OCI-LY3 (cell line): ENCODE data around the gene SLC37A2.

Experiments
- H2AFZ ChIP-seq: fragments of 200-600, 300-600 bp; shearing (Covaris generic); 2 replicates; pipeline ENCODE4 v1.6.0; 2014; ENCODE audit warnings: antibody characterized with exemption, low read depth, low read length
- H3K27ac ChIP-seq: fragments of 200-600, 300-600 bp; sonication (generic); 2 replicates; pipeline ENCODE4 v1.5.1; 2014; ENCODE audit warnings: mild to moderate bottlenecking, low read length, moderate library complexity, mixed read lengths
- H3K27me3 ChIP-seq: fragments of 200-600, 300-600 bp; sonication (generic); 2 replicates; pipeline ENCODE4 v1.6.1; 2014; ENCODE audit warnings: low read depth, low read length, mixed read lengths
- H3K36me3 ChIP-seq: fragments of 200-600, 300-600 bp; sonication (generic); replicated peaks from 2 replicates; pipeline ENCODE3; 2014; ENCODE audit warnings: low read depth, low read length, mixed read lengths
- H3K4me1 ChIP-seq: fragments of 300-600, 200-600 bp; sonication (generic); 2 replicates; pipeline ENCODE4 v1.6.1; 2014; ENCODE audit warnings: low read length, mixed read lengths
- H3K4me2 ChIP-seq: fragments of 200-600, 300-600 bp; sonication (generic); 2 replicates; pipeline ENCODE4 v1.6.1; 2014; ENCODE audit warnings: low read length, mixed read lengths
- H3K4me3 ChIP-seq: fragments of 300-600, 200-600 bp; sonication (generic); 2 replicates; pipeline ENCODE4 v1.5.1; 2014; ENCODE audit warnings: antibody characterized with exemption, mild to moderate bottlenecking, low read length, moderate library complexity
- H3K79me2 ChIP-seq: fragments of 300-600, 200-600 bp; shearing (Covaris generic); 2 replicates; pipeline ENCODE4 v1.6.1; 2014; ENCODE audit warnings: mild to moderate bottlenecking, low read length, mixed read lengths
- H3K9ac ChIP-seq: fragments of 300-600, 200-600 bp; shearing (Covaris generic); 2 replicates; pipeline ENCODE4 v1.6.0; 2014; ENCODE audit warnings: mild to moderate bottlenecking, low read length, moderate library complexity
- H3K9me3 ChIP-seq: fragments of 200-600, 300-600 bp; shearing (Covaris generic); 2 replicates; pipeline ENCODE4 v1.6.1; 2014; ENCODE audit warnings: low read length, mixed read lengths; ENCODE audit not compliant: insufficient read depth
- H4K20me1 ChIP-seq: fragments of 200-600, 300-600 bp; sonication (generic); 2 replicates; pipeline ENCODE4 v1.6.1; 2016; ENCODE audit warnings: low read length, mixed read lengths; ENCODE audit not compliant: insufficient read depth
- EZH2phosphoT487 ChIP-seq: fragments of 200-600 bp; shearing (Covaris generic); IDR thresholded peaks from 2 replicates; pipeline ENCODE4 v1.6.1; 2018; ENCODE audit warnings: antibody characterized with exemption, mixed run types, low read depth
- TF ChIP-seq, protein P1 (sequence below): fragments of 200-600, 300-600 bp; sonication (generic); IDR thresholded peaks from 2 replicates; pipeline ENCODE4 v1.5.1; 2014; ENCODE audit warnings: antibody characterized with exemption, low read length, low read depth

The SLC37A2 gene

DNA sequence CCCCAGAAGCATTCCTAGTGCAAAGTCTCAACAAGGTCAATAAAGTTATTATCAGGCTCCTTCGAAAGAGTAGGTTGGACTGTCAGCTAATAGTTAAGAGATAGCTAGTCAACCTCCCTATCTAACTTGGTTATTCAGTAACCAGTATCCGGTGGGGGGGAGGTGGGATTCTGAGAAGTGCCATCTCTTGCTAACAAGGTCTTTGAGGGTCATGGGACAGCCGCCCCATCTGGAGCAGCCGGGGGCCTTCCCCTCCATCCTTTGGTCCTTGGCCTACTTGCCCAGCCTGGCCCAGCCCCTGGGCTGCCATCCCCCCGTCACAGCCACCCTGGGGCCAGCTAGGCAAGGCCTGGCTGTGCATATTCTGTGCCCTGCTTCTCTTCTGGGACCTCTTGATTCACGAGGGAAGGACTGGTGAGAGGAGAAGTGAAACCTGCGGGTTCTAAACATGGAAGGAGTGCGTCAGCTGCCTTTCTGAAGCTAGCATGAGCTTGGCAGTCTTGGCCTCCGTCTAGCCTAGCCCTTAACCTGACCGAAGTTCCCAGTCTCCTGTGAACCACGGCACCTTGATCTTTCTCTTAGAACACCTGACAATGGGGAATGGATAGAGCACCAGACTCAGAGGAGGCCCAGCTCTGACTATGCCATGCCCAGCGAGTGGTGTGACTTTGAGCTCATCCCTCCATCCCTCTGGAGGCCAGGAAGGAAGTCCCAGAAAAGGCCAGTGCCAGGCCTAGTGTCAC, 9.3 kb downstream of the SLC37A2 start:
- Histone ChIP-seq H3K79me2 (no peaks in the 10 kb centered on the region), H4K20me1 (no peaks in the 10 kb centered on the region), H3K4me1 (peaks cover 51% of the 10 kb centered on the region), H3K9me3 (no peaks in the 10 kb centered on the region), H3K4me2 (peak overlapping the region; percentile 82), H2AFZ (no peak overlapping the region), H3K27ac (peak overlapping the region; percentile 88), H3K27me3 (no peaks in the 10 kb centered on the region), H3K4me3 (peak overlapping the region; percentile 61), H3K36me3 (peaks cover 8% of the 10 kb centered on the region), H3K9ac (peak overlapping the region; percentile 69)
- no peak for TF ChIP-seq EZH2phosphoT487
- TF ChIP-seq, protein P1, sequence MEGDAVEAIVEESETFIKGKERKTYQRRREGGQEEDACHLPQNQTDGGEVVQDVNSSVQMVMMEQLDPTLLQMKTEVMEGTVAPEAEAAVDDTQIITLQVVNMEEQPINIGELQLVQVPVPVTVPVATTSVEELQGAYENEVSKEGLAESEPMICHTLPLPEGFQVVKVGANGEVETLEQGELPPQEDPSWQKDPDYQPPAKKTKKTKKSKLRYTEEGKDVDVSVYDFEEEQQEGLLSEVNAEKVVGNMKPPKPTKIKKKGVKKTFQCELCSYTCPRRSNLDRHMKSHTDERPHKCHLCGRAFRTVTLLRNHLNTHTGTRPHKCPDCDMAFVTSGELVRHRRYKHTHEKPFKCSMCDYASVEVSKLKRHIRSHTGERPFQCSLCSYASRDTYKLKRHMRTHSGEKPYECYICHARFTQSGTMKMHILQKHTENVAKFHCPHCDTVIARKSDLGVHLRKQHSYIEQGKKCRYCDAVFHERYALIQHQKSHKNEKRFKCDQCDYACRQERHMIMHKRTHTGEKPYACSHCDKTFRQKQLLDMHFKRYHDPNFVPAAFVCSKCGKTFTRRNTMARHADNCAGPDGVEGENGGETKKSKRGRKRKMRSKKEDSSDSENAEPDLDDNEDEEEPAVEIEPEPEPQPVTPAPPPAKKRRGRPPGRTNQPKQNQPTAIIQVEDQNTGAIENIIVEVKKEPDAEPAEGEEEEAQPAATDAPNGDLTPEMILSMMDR = no peak

DNA sequence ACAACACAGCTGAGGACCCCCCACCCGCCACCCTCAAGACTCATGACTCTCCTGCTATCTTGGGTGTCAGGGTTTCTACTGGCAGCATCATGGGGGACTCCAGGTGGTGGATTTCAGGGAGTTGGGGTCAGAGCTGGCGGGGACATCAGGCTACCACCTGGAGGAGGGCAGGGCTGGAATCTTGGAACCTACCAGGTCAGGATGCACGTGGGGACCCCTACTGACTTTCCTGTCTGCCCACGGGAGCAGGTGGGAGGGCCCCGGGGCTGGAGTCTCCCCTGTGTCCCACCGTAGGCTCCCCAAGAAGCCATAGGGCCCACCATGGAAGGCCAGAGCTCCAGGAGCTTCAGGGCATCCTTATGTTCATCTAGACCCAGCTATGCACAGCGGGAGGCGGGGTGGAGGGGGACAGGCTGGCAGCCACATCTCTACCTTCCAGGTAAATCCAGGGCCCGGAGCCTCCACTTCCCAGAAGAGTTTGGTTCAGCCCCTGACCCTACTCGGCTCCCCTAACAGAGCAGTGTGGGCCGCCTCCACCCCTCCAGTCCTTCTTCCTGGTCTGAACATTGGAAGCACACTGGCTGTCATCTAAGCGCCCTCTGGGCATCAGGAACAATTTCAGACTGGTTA, 10.0 kb downstream of the SLC37A2 start:
- no peaks in the 10 kb centered on the region for H3K27me3 ChIP-seq
- peaks cover 8% of the 10 kb centered on the region for H3K36me3 ChIP-seq
- peak overlapping the region; percentile 82 for H3K4me2 ChIP-seq
- peak overlapping the region; percentile 52; the same call in 1 of the 2 replicates for H3K9ac ChIP-seq
- peak overlapping the region; percentile 29; the same call in 1 of the 2 replicates for H3K4me3 ChIP-seq
- no peak for TF ChIP-seq EZH2phosphoT487
- TF ChIP-seq, protein P1 = no peak
- no peaks in the 10 kb centered on the region for H3K9me3 ChIP-seq
- peak overlapping the region; percentile 88 for H3K27ac ChIP-seq
- H4K20me1 ChIP-seq = no peaks in the 10 kb centered on the region
- no peaks in the 10 kb centered on the region for H3K79me2 ChIP-seq
- H3K4me1 ChIP-seq = peaks cover 51% of the 10 kb centered on the region
- no peak overlapping the region for H2AFZ ChIP-seq

DNA sequence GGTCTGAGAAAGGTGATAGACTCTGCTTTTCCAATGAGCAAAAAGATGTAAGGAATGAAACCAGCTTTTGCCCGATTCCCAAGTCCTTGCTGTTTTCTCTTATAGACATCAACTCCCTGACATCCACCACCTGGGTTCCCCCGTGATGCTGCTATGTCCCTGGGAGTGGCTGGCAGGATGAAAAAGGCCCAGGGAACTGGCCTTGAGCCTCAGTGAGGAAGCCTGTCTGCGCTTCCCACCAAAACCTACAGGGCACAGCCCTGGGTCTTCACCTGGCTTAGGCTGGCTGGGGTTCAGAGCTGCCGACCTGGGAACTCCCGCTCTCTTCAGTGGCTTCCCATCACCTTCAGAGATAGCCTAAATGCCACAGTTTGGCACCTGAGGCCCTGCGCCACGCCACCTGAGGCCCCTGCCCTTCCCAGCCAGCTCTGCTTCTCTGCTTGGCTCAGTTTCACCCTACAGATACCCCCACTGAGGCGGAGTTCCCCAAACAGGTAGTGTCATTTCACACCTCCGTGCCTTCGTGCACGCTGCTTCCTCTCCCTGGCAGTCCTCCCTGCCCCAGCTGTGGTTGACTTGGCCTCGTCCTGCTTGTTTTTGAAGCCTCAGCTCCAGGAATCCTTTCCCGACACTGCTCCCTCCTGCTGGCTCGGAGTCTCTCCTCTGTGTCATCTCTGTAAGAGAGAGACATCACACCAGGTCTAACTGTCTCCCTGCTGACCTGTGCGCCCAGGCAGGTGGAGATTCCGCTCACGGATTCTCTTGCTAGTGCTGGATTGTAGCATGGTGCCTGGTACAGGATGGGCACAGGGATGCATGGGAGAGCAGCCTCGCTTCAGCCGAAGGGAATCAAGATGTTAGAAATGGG, 10.7 kb downstream of the SLC37A2 start:
- Histone ChIP-seq H3K4me3 (no peak overlapping the region), H3K4me2 (peak overlapping the region; percentile 82), H3K27me3 (no peaks in the 10 kb centered on the region), H3K79me2 (no peaks in the 10 kb centered on the region), H3K36me3 (peaks cover 8% of the 10 kb centered on the region), H3K27ac (peak overlapping the region; percentile 4; the same call in 1 of the 2 replicates), H3K9ac (no peak overlapping the region), H2AFZ (no peak overlapping the region), H3K9me3 (no peaks in the 10 kb centered on the region), H4K20me1 (no peaks in the 10 kb centered on the region), H3K4me1 (peaks cover 51% of the 10 kb centered on the region)
- TF ChIP-seq, protein P1 = no peak
- TF ChIP-seq EZH2phosphoT487 = no peak
